Astrocyte of the cerebellum (primary cell): Measurements from ENCODE around the gene FOXRED2.
"Not testable (repeated sequence)": the region's sequence is repeated elsewhere in the genome, so short reads cannot be mapped to it uniquely, and the experiment has no call there.

ENCODE experiments used
- DNase-seq: peaks from one replicate; pipeline ENCODE4 v3.0.0-alpha.2; 2011; ENCODE audit warnings: low read depth
- H3K4me3 ChIP-seq: 2 replicates; pipeline ENCODE4 v1.5.1; 2011; ENCODE audit warnings: mild to moderate bottlenecking, low read depth, low read length, moderate library complexity
- in situ Hi-C: cut with HindIII; loops from 2 replicates; pipeline ENCODE4 v1.10.0; 2017; ENCODE audit warnings: low sequenced_read_pairs
- TF ChIP-seq, protein P1 (sequence below): IDR thresholded peaks from 2 replicates; pipeline ENCODE4 v1.5.1; 2012; ENCODE audit warnings: low read length, low read depth, moderate library complexity, mild to moderate bottlenecking; ENCODE audit errors: missing control alignments

The FOXRED2 gene

DNA sequence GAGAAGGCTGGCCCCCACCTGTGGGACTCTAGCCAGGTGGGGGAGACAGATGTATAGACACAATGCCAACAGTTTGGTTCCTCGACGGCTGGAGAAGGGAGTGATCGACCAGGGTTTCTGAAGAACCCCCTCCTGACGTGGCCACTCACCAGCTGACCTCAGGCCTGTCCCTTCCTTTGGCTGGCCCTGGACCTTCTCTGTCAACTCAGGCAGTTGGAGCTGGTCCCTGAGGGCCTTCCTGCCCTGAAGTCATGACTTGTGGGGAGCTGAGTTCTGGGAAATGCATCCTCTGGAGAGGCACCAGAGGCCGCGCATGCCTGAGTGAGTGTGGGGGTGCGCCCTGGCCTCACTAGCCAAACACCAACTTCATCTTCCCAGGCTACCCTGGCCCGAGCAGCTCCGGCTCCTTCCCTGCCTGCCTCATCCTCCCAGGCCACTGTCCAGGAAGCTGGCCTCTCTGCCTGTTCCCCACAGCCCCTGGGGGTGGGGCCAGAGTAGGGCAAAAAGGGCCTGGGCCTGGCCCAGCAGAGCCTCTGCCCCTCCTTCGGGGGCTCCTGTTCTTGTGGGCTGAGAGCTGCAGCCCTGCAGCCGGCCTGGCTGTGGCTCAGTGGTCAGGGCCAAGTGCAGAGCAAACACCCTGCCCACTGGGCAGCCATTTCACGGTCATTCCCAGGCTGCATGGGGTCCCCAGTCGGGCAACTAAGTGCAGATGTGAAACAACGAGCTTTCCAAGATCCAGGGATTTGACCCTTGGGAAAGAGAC is 49.0 kb downstream of the FOXRED2 start:
- no peak overlapping the region for H3K4me3 ChIP-seq
- DNase-seq: no peak
- TF ChIP-seq, protein P1, sequence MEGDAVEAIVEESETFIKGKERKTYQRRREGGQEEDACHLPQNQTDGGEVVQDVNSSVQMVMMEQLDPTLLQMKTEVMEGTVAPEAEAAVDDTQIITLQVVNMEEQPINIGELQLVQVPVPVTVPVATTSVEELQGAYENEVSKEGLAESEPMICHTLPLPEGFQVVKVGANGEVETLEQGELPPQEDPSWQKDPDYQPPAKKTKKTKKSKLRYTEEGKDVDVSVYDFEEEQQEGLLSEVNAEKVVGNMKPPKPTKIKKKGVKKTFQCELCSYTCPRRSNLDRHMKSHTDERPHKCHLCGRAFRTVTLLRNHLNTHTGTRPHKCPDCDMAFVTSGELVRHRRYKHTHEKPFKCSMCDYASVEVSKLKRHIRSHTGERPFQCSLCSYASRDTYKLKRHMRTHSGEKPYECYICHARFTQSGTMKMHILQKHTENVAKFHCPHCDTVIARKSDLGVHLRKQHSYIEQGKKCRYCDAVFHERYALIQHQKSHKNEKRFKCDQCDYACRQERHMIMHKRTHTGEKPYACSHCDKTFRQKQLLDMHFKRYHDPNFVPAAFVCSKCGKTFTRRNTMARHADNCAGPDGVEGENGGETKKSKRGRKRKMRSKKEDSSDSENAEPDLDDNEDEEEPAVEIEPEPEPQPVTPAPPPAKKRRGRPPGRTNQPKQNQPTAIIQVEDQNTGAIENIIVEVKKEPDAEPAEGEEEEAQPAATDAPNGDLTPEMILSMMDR: no peak
- in situ Hi-C loops: no loop called here

DNA sequence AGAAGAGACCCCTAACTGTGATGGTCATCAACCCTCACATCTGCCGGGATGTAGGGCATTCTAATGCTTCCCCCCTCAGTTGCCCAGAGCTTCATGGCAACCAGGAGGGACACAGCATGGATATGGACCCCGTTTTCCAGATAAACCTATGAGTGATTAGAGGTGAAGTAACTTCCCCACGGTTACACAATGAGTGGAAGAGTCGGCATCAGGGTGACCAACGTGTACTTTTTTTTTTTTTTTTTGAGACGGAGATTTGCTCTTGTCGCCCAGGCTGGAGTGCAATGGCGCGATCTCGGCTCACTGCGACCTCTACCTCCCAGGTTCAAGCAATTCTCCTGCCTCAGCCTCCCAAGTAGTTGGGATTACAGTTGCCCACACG is 50.4 kb downstream of the FOXRED2 start:
- TF ChIP-seq, protein P1: no peak
- in situ Hi-C loops: no loop called here
- DNase-seq: no peak
- no peak overlapping the region for H3K4me3 ChIP-seq

DNA sequence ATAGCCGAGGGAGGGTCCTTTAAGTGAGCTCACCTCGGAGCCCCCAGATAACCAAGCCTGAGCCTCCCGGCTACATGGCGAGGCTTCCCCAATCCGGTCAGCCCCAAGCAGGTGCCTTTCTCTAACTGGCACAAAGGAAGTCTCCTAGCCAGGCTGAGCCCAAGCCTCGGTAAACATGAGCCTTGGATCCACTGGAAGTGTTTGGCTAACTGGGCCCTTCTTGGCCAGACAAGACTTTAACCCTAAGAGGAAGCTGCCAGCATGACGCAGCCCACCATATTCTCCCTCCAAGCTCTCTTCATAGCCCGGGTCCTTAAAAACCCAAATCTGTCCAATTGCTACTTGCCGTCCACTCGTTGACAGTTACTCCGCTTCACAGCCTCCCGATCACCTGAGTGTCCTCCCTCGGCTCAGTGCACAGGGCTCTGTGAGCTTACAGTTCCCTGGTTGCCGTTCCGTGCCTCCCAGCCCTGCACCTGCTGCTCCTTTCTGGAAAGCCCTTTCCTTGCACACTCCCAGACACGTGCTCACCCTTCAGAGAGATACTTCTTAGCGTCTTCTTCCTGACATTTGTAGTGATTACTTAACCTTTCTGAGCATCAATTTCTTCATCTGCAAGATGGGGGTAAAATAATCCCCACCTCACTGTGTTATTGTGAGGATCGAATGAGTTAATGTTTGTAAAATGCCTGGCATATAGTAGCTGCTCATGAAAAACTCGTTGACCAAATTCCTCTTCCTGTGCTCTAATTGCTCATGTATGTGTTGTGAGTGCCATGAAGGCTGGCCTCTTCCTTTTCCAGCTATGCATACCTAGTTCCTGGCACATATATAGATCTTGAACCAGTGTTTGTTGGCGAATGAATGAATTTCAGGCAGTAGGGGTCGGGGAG is 51.0 kb downstream of the FOXRED2 start:
- no peak for DNase-seq
- H3K4me3 ChIP-seq: peak overlapping the region; percentile 33
- in situ Hi-C loops: no loop called here
- TF ChIP-seq, protein P1: no peak

DNA sequence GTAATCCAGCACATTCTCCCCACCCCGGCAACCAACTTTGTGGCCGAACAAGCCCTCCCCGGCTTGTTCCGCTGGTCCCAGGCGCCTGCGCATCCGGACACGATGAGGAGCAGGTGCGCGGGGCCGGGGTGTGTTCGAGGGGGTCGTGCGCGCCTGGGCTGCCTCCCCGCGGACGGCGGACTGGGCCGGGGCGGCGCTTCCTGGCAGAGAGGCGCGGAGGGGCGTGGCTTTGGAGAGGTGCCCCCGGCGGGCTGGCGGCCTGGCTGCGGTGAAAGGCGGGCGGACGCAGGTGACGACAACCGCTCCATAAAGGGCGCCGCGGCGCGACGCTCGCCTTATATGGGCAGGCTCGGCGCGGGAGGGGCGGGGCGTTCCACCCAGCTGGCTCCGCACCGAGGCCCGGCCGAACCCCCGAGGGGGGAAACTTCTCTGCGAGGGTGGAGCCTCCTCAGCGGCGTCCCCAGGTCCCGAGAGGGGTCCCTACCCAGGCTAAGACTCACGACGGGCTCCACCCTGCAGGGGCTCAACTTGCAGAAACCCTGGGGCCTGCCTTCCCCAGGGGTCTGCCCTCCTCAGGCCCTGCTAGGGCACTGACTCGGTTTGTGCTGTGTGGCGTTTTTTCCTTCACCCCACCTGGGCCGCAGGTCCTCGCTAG is 51.8 kb downstream of the FOXRED2 start:
- in situ Hi-C loops: no loop called here
- TF ChIP-seq, protein P1: no peak
- peak overlapping the region; percentile 33 for H3K4me3 ChIP-seq
- DNase-seq: peak; percentile 67

DNA sequence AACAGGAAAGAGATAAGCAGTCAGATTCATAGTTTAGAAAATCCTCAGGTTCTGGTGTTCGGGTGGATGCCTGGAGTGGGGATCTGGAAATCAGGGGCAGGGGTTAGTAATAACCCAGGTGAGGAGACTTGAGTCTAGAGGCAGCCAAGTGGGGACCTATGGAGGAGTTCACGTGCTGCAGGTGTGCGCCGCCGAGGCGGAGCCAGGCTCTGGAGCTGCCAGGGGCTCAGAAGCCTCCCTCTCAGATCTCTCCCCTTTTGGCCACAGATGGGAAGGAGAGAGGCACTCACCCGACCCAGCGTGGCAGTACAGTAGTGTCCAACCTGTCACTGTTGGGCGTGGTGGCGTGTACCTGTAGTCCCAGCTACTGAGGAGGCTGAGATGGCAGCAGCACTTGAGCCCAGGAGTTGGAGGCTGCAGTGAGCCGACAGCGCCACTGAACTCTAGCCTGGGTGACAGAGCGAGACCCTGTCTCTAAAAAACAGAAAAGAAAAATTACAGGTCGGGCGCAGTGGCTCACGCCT is 52.9 kb downstream of the FOXRED2 start:
- no peak for DNase-seq
- TF ChIP-seq, protein P1: no peak
- H3K4me3 ChIP-seq: no peak overlapping the region
- in situ Hi-C loops: no loop called here

DNA sequence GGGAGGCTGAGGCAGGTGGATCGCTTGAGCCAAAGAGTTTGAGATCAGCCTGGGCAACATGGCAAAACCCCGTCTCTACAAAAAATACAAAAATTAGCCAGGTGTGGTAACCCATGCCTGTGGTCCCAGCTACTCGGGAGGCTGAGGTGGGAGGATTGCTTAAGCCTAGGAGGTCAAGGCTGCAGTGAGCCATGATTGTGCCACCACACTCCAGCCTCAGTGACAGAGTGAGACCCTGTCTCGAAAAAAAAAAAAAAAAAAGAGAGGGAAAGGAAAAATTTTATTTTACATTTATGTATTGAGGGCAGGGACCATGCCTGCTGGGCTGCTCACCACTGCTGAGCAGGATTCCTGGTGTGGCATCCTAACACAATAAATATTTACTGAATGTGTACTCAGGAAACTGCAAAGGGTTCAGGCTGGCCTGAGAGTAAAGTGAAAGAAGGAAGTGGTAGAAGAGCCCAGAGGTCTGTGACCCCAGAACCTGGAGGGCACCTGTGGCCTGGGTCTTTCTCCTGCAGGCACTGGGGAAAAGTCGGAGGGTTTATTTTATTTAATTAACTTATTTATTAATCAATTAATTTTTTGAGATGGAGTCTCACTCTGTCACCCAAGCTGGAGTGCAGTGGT is 53.7 kb downstream of the FOXRED2 start:
- DNase-seq, in situ Hi-C loops, H3K4me3 ChIP-seq: not testable (repeated sequence)
